ENCODE measurements around the gene SLC25A13.

- TF ChIP-seq CTCF (IDR thresholded peaks at IDR 0.05) (no peak), POLR2A (IDR thresholded peaks at IDR 0.05) (no peak)
These were observed 177.7 kb downstream of the SLC25A13 start for GRCh38 chr7:96144260-96144526.
